H1 (cell line): ENCODE measurements around the gene UNK. TPM values are rescaled to one million over a fixed set of nuclear protein-coding genes. Genes with fewer than 3 reads are reported as not detected.

Experiments
- CTCF ChIA-PET: fragments of 300-600 bp; sonication (Branson Sonifier 250); formaldehyde crosslinking; loops from one replicate; lab custom pipeline; 2021; ENCODE audit not compliant: partially characterized antibody; lab: Charles Lee
- POLR2A ChIA-PET: fragments of 300-600 bp; sonication (Branson Sonifier 250); formaldehyde crosslinking; loops from one replicate; lab custom pipeline; 2021; ENCODE audit warnings: inconsistent platforms; ENCODE audit not compliant: partially characterized antibody; lab: Charles Lee
- DNase-seq, 2 experiments: peaks; one replicate each; pipeline versions ENCODE4 v3.0.0 to v3.0.0-alpha.2; 2010 to 2022; ENCODE audit warnings: low spot score in 2 of 2, low read depth in 1 of 2, mixed read lengths in 1 of 2
- FAIRE-seq: peaks from 2 replicates; lab custom pipeline; 2011; peaks lifted over from hg19 to GRCh38; lab: Jason Lieb, UNC
- H2AFZ ChIP-seq: 2 replicates; pipeline ENCODE4 v1.8.1; 2012; ENCODE audit warnings: low read length, inconsistent platforms
- H2AK5ac ChIP-seq: 2 replicates; pipeline ENCODE4 v1.6.1; 2013; ENCODE audit warnings: low read depth, low read length
- H2BK120ac ChIP-seq: replicated peaks from 2 replicates; pipeline ENCODE3; 2013; ENCODE audit warnings: low read depth, low read length, inconsistent platforms
- H2BK12ac ChIP-seq: 2 replicates; pipeline ENCODE4 v1.6.1; 2013; ENCODE audit warnings: low read depth, low read length
- H2BK15ac ChIP-seq: 2 replicates; pipeline ENCODE4 v1.6.1; 2013; ENCODE audit warnings: low read length
- H2BK20ac ChIP-seq: 2 replicates; pipeline ENCODE4 v1.6.1; 2013; ENCODE audit warnings: low read length
- H2BK5ac ChIP-seq: 2 replicates; pipeline ENCODE4 v1.6.1; 2013; ENCODE audit warnings: low read depth, low read length
- H3K14ac ChIP-seq: 2 replicates; pipeline ENCODE4 v1.6.1; 2013; ENCODE audit warnings: inconsistent platforms; ENCODE audit not compliant: insufficient read length
- H3K18ac ChIP-seq: 2 replicates; pipeline ENCODE4 v1.6.1; 2013; ENCODE audit warnings: low read length; ENCODE audit errors: extremely low read depth
- H3K23ac ChIP-seq: 2 replicates; pipeline ENCODE4 v1.6.1; 2013; ENCODE audit warnings: inconsistent platforms; ENCODE audit not compliant: insufficient read length
- H3K23me2 ChIP-seq: 2 replicates; pipeline ENCODE4 v1.6.1; 2013; ENCODE audit warnings: low read depth, low read length
- H3K27ac ChIP-seq: 2 replicates; pipeline ENCODE4 v1.6.1; 2011; ENCODE audit warnings: low read depth, low read length, inconsistent platforms
- H3K27me3 ChIP-seq, 4 experiments: replicated peaks in 1 of 4; 1 replicate in 1 of 4; 2 replicates in 3 of 4; pipeline versions ENCODE4 v1.6.1 to v1.8.1; 2011 to 2013; ENCODE audit warnings: low read length in 3 of 4, mild to moderate bottlenecking in 3 of 4, inconsistent platforms in 2 of 4, mixed read lengths in 2 of 4, moderate library complexity in 1 of 4; ENCODE audit not compliant: control insufficient read depth in 3 of 4, insufficient read depth in 3 of 4; ENCODE audit errors: extremely low read depth in 1 of 4
- H3K36me3 ChIP-seq, 4 experiments: 2 replicates each; pipeline versions ENCODE4 v1.6.1 to v1.8.1; 2011 to 2013; ENCODE audit warnings: mild to moderate bottlenecking in 4 of 4, low read length in 3 of 4, moderate library complexity in 2 of 4, control low read depth in 1 of 4, inconsistent platforms in 1 of 4; ENCODE audit not compliant: insufficient read depth in 4 of 4, control insufficient read depth in 2 of 4
- H3K4ac ChIP-seq: replicated peaks from 2 replicates; pipeline ENCODE3; 2013; ENCODE audit warnings: low read length, low read depth, mixed read lengths, inconsistent platforms; ENCODE audit not compliant: insufficient read length
- H3K4me1 ChIP-seq, 4 experiments: replicated peaks in 1 of 4; 1 replicate in 1 of 4; 2 replicates in 3 of 4; pipeline versions ENCODE4 v1.6.1 to v1.8.1; 2011 to 2013; ENCODE audit warnings: low read length in 3 of 4, inconsistent platforms in 2 of 4, mixed read lengths in 1 of 4; ENCODE audit not compliant: insufficient read depth in 4 of 4, control insufficient read depth in 3 of 4
- H3K4me2 ChIP-seq, 2 experiments: 2 replicates each; pipeline versions ENCODE4 v1.6.1 to v1.8.1; 2011 to 2013; ENCODE audit warnings: low read depth in 2 of 2, low read length in 2 of 2, control low read depth in 1 of 2, inconsistent platforms in 1 of 2, mild to moderate bottlenecking in 1 of 2; ENCODE audit not compliant: insufficient read depth in 1 of 2
- H3K4me3 ChIP-seq, 4 experiments: fragments of 200-600, 300-600 bp in 1 of 4; sonication (generic), shearing (Covaris generic), sonication (Bioruptor Twin) in 1 of 4; 2 replicates each; pipeline versions ENCODE4 v1.5.1 to v1.8.1; 2011 to 2016; ENCODE audit warnings: low read length in 4 of 4, low read depth in 3 of 4, control low read depth in 2 of 4, inconsistent platforms in 2 of 4, mild to moderate bottlenecking in 2 of 4, mixed read lengths in 1 of 4, moderate library complexity in 1 of 4; ENCODE audit not compliant: insufficient read depth in 2 of 4; ENCODE audit errors: extremely low read depth in 1 of 4
- H3K56ac ChIP-seq: replicated peaks from 2 replicates; pipeline ENCODE3; 2013; ENCODE audit warnings: low read depth, mild to moderate bottlenecking, mixed read lengths, low read length, inconsistent platforms; ENCODE audit not compliant: insufficient read length
- H3K79me1 ChIP-seq: 2 replicates; pipeline ENCODE4 v1.6.1; 2013; ENCODE audit warnings: low read depth, low read length, control low read depth
- H3K79me2 ChIP-seq, 2 experiments: 2 replicates each; pipeline versions ENCODE4 v1.6.1 to v1.8.1; 2012 to 2013; ENCODE audit warnings: low read length in 2 of 2, mild to moderate bottlenecking in 2 of 2, inconsistent platforms in 1 of 2; ENCODE audit not compliant: insufficient read depth in 2 of 2, control insufficient read depth in 1 of 2
- H3K9ac ChIP-seq, 4 experiments: replicated peaks in 1 of 4; 1 replicate in 1 of 4; 2 replicates in 3 of 4; pipeline versions ENCODE4 v1.6.1 to v1.8.1; 2011 to 2013; ENCODE audit warnings: low read depth in 3 of 4, low read length in 3 of 4, control low read depth in 2 of 4, mild to moderate bottlenecking in 2 of 4, moderate library complexity in 2 of 4, inconsistent platforms in 1 of 4; ENCODE audit errors: extremely low read depth in 1 of 4
- H3K9me3 ChIP-seq, 2 experiments: 2 replicates each; pipeline versions ENCODE4 v1.6.1 to v1.8.1; 2012 to 2013; ENCODE audit warnings: mild to moderate bottlenecking in 2 of 2, moderate library complexity in 2 of 2, control low read depth in 1 of 2, inconsistent platforms in 1 of 2, low read depth in 1 of 2, low read length in 1 of 2, mixed read lengths in 1 of 2; ENCODE audit not compliant: insufficient read depth in 2 of 2
- H4K20me1 ChIP-seq, 2 experiments: replicated peaks in 1 of 2; 2 replicates each; pipeline versions ENCODE3 to v1.8.1; 2011 to 2013; ENCODE audit warnings: inconsistent platforms in 2 of 2, low read length in 2 of 2, mild to moderate bottlenecking in 1 of 2; ENCODE audit not compliant: insufficient read depth in 2 of 2, control insufficient read depth in 1 of 2
- H4K5ac ChIP-seq: 2 replicates; pipeline ENCODE4 v1.6.1; 2013; ENCODE audit warnings: low read length, low read depth, mixed read lengths, inconsistent platforms; ENCODE audit not compliant: insufficient read length
- H4K8ac ChIP-seq: 2 replicates; pipeline ENCODE4 v1.8.0; 2013; ENCODE audit warnings: mild to moderate bottlenecking, moderate library complexity, low read length, inconsistent platforms; ENCODE audit not compliant: insufficient read depth; ENCODE audit errors: extremely low read depth
- H4K91ac ChIP-seq: replicated peaks from 2 replicates; pipeline ENCODE3; 2013; ENCODE audit warnings: low read length, mixed read lengths, inconsistent platforms; ENCODE audit not compliant: insufficient read length
- BACH1 ChIP-seq: IDR thresholded peaks from 2 replicates; pipeline ENCODE4 v1.6.1; 2012; ENCODE audit warnings: low read length, improper control_type of control experiment
- BCL11A ChIP-seq, 2 experiments: IDR thresholded peaks; one replicate each; pipeline ENCODE4 v1.6.1; 2011; ENCODE audit warnings: low read depth in 2 of 2, low read length in 2 of 2, mild to moderate bottlenecking in 2 of 2
- JUND ChIP-seq: IDR thresholded peaks from 2 replicates; pipeline ENCODE4 v1.6.1; 2011; ENCODE audit warnings: mild to moderate bottlenecking, improper control_type of control experiment, low read length
- MAFK ChIP-seq: IDR thresholded peaks from 2 replicates; pipeline ENCODE4 v1.6.1; 2012; ENCODE audit warnings: low read depth, mild to moderate bottlenecking, improper control_type of control experiment, low read length
- NANOG ChIP-seq: IDR thresholded peaks from 2 replicates; pipeline ENCODE4 v1.6.1; 2011; ENCODE audit warnings: low read length, low read depth, mild to moderate bottlenecking, inconsistent platforms; ENCODE audit not compliant: insufficient read depth, poor library complexity, severe bottlenecking
- PHF8 ChIP-seq: fragments of 200-600 bp; sonication (generic); conservative IDR thresholded peaks from 2 replicates; pipeline ENCODE4 v1.7.1; 2012; ENCODE audit warnings: low read depth, mild to moderate bottlenecking, inconsistent platforms, low read length, moderate library complexity
- RAD21 ChIP-seq, 2 experiments: IDR thresholded peaks in 1 of 2; conservative IDR thresholded peaks in 1 of 2; 2 replicates each; pipeline ENCODE4 v1.6.1; 2011; ENCODE audit warnings: low read depth in 2 of 2, low read length in 2 of 2, improper control_type of control experiment in 1 of 2, inconsistent platforms in 1 of 2, mild to moderate bottlenecking in 1 of 2, moderate library complexity in 1 of 2
- RBBP5 ChIP-seq: IDR thresholded peaks from 2 replicates; pipeline ENCODE4 v1.7.1; 2012; ENCODE audit warnings: low read depth, mild to moderate bottlenecking, inconsistent platforms, low read length, moderate library complexity, borderline replicate concordance
- SIRT6 ChIP-seq: IDR thresholded peaks from one replicate; pipeline ENCODE4 v1.7.1; 2012; ENCODE audit warnings: low read length, inconsistent platforms
- SP2 ChIP-seq: IDR thresholded peaks from 2 replicates; pipeline ENCODE4 v1.6.1; 2012; ENCODE audit warnings: mild to moderate bottlenecking, low read length, inconsistent platforms
- TAF7 ChIP-seq: optimal IDR thresholded peaks from 2 replicates; pipeline ENCODE3; 2011; ENCODE audit warnings: low read depth, mild to moderate bottlenecking, inconsistent platforms, low read length, moderate library complexity, borderline replicate concordance
- TEAD4 ChIP-seq: IDR thresholded peaks from 2 replicates; pipeline ENCODE4 v1.6.1; 2012; ENCODE audit warnings: low read depth, low read length, inconsistent platforms, mixed read lengths
- YY1 ChIP-seq: IDR thresholded peaks from 2 replicates; pipeline ENCODE4 v1.6.1; 2011; ENCODE audit warnings: low read depth, mild to moderate bottlenecking, low read length
- ZNF274 ChIP-seq: IDR thresholded peaks from 2 replicates; pipeline ENCODE4 v1.7.0; 2012; ENCODE audit warnings: low read length, borderline replicate concordance; ENCODE audit errors: extremely low read depth
- WGBS, 2 experiments: shearing (Covaris generic) in 1 of 2; methylation state at CpG; one replicate each; pipeline versions ENCODE4 v1.1.6 to v1.1.7; 2013 to 2015; ENCODE audit warnings: low lambda C conversion rate in 2 of 2, mixed read lengths in 2 of 2, inconsistent platforms in 1 of 2, low coverage in 1 of 2, missing lambda C conversion rate in 1 of 2; ENCODE audit not compliant: insufficient replicate concordance in 2 of 2, insufficient coverage in 1 of 2, insufficient read length in 1 of 2; ENCODE audit errors: extremely low coverage in 1 of 2, missing lambda C conversion rate in 1 of 2; 5-methylcytosine and 5-hydroxymethylcytosine counted together
- polyA plus RNA-seq, 7 experiments: library from polyadenylated mRNA; depleted of rRNA in 3 of 7; stranded (reverse) in 5 of 7; unstranded in 2 of 7; fragments of >200 nt in 5 of 7; fragments of 200-250 nt in 2 of 7; gene quantifications; 1 replicate in 5 of 7; 2 replicates in 1 of 7; 4 replicates in 1 of 7; pipeline versions ENCODE4 v1.2.1 to v1.2.3, GENCODE V29; 2011 to 2013; ENCODE audit warnings: missing spikeins in 2 of 7, mixed read lengths in 2 of 7
- total RNA-seq: library from RNA; stranded (reverse); fragmentation: NEBNext Ultra II Directional; extraction: Animal tissue kit (Norgen Biotek cat#: 25700); gene quantifications from 2 replicates; pipeline ENCODE4 v1.2.1, GENCODE V29; 2021

The UNK gene
- total and polyA plus RNA-seq, 2 of the 8 experiments (the other 6 are each of a cell fraction or from before 2014, with no cell fraction given) = 24.2 to 33.3 TPM

DNA sequence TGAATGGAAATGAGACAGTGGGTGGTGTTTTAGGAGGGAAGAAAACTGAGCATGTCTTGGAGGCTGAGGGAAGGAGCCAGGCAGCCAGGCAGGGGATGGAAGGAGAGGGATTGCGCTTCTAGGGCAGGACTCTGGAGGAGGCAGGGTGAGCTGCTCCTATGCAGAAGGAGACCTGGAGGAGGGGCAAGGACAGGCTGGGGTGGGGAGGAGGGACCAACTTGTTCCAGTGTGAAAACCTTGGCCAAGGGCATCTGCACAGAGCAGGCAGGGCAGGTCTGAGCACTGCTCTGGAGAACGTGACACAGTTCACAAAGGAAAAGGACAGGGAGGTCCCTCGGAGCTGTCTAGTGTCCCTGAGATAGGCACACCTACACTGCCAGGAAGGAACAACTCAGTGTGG, 25.1 kb upstream of the UNK start:
- Histone ChIP-seq H2BK12ac (no peak overlapping the region; the same call in 1 of the 2 replicates), H2AK5ac (no peak overlapping the region), H3K36me3 (no peaks in the 10 kb centered on the region), H2BK120ac (no peak overlapping the region), H2BK5ac (no peak overlapping the region), H3K56ac (no peak overlapping the region), H3K18ac (no peak overlapping the region), H4K91ac (no peak overlapping the region), H3K79me1 (no peaks in the 10 kb centered on the region), H2AFZ (no peak overlapping the region), H3K9me3 (no peaks in the 10 kb centered on the region), H3K23ac (no peak overlapping the region), H4K5ac (no peak overlapping the region), H4K20me1 (peaks cover 0 to 3% of the 10 kb centered on the region in 2 experiments), H3K4ac (no peak overlapping the region), H4K8ac (no peak overlapping the region), H2BK15ac (no peak overlapping the region), H3K14ac (no peak overlapping the region), H2BK20ac (no peak overlapping the region), H3K27ac (no peak overlapping the region), H3K4me3 (no peak overlapping the region), H3K4me2 (no peak overlapping the region), H3K23me2 (peaks cover 2% of the 10 kb centered on the region; the same call in 1 of the 2 replicates), H3K79me2 (no peaks in the 10 kb centered on the region), H3K9ac (no peak overlapping the region), H3K27me3 (peaks cover 0 to 2% (median 0%) of the 10 kb centered on the region in 4 experiments; a peak in 2 of 7 replicates), H3K4me1 (peaks cover 0 to 10% (median 7%) of the 10 kb centered on the region in 4 experiments; a peak in 5 of 7 replicates)
- 64% methylated on average over 3 of the region's 3 CpGs; no CpG with 5 or more reads in 1 of the 2 experiments for WGBS, 2 experiments
- ChIA-PET POLR2A (interaction anchor here (1.2 to 15.1 kb wide), 5 partner anchors 9 to 28 kb away, joined by 3 to 425 read pairs (median 3); a partner anchor contains a TSS), CTCF (interaction anchor here (0.8 to 19.5 kb wide), 16 partner anchors 8 to 158 kb away, joined by 3 to 359 read pairs (median 3); partner anchors contain the start of genes SMIM5 and UNK)
- DNase-seq = no peak
- FAIRE-seq = no peak
- TF ChIP-seq NANOG (no peak), SIRT6 (no peak), RAD21 (IDR thresholded peaks at IDR 0.05 in 1 of 2, conservative IDR thresholded peaks at IDR 0.05 in 1 of 2; ENCODE audit: low read depth in 2 of 2, low read length in 2 of 2) (no peak), PHF8 (no peak), ZNF274 (no peak), BACH1 (no peak), TAF7 (no peak), TEAD4 (no peak), MAFK (no peak), SP2 (no peak), YY1 (no peak), BCL11A (IDR thresholded peaks at IDR 0.05; ENCODE audit: low read depth in 2 of 2, low read length in 2 of 2) (no peak), RBBP5 (no peak), JUND (no peak)
